Stimulated activated CD4-positive, alpha-beta T cell treated with anti-CD3 and anti-CD28 coated beads, TNF-alpha, amount 100 ng/mL, for 4 hours (primary cell): Measurements from ENCODE around the gene RMC1.
A peak's percentile ranks its signal among the peaks of the same experiment; 100 is the strongest.
"Not testable (repeated sequence)": the region's sequence is repeated elsewhere in the genome, so short reads cannot be mapped to it uniquely, and the experiment has no call there.

Experiments
- DNase-seq, 3 experiments: peaks; one replicate each; pipeline ENCODE4 v3.0.0-alpha.2; 2020; ENCODE audit warnings: low read depth in 3 of 3

Gene RMC1

GRCh38 chr18:23503038-23503962 lies at the start of gene RMC1:
Gene RMC1, plus strand, starts transcription at chr18:23503511. Its CDS starts 108 bp downstream, at chr18:23503619.
- peak; percentile 95 to 99 (median 97) for DNase-seq

- DNase-seq: peak in 1 of 3 experiments; percentile 6
Observed at GRCh38 chr18:23453680-23454058, 49.6 kb upstream of the RMC1 start.

- no peak for DNase-seq
Observed at GRCh38 chr18:23456835-23457234, 46.5 kb upstream of the RMC1 start.

GRCh38 chr18:23458830-23459529 lies 44.3 kb upstream of the RMC1 start:
- DNase-seq: no peak

GRCh38 chr18:23459530-23459921 lies 43.8 kb upstream of the RMC1 start:
- no peak for DNase-seq

- DNase-seq: no peak
Observed at GRCh38 chr18:23460285-23461273, 42.7 kb upstream of the RMC1 start.

GRCh38 chr18:23462876-23463275 lies 40.4 kb upstream of the RMC1 start:
- no peak for DNase-seq

- no peak for DNase-seq
Observed at GRCh38 chr18:23468753-23469459, 34.4 kb upstream of the RMC1 start.

GRCh38 chr18:23470620-23471387 lies 32.5 kb upstream of the RMC1 start:
- DNase-seq: no peak

- DNase-seq: no peak
Observed at GRCh38 chr18:23471486-23471885, 31.8 kb upstream of the RMC1 start.

GRCh38 chr18:23479829-23480505 lies 23.3 kb upstream of the RMC1 start:
- DNase-seq: no peak

GRCh38 chr18:23484561-23485182 lies 18.6 kb upstream of the RMC1 start:
- no peak for DNase-seq

GRCh38 chr18:23485386-23485785 lies 17.9 kb upstream of the RMC1 start:
- DNase-seq: no peak

GRCh38 chr18:23487738-23488570 lies 15.4 kb upstream of the RMC1 start:
- peak; percentile 14 to 25 (median 21) for DNase-seq

- DNase-seq: not testable (repeated sequence)
Observed at GRCh38 chr18:23489586-23489985, 13.7 kb upstream of the RMC1 start.

- no peak for DNase-seq
Observed at GRCh38 chr18:23493654-23494053, 9.7 kb upstream of the RMC1 start.

GRCh38 chr18:23494992-23495391 lies 8.3 kb upstream of the RMC1 start:
- DNase-seq: no peak

GRCh38 chr18:23495723-23496440 lies 7.4 kb upstream of the RMC1 start:
- DNase-seq: no peak
